Fibroblast of mammary gland (primary cell): Measurements from ENCODE around the gene RBMS2.
A peak's percentile ranks its signal among the peaks of the same experiment; 100 is the strongest.

Source experiments
- DNase-seq: peaks from one replicate; pipeline ENCODE4 v3.0.0-alpha.2; 2010; ENCODE audit warnings: low read depth
- H3K4me3 ChIP-seq: 2 replicates; pipeline ENCODE4 v1.5.1; 2011; ENCODE audit warnings: low read depth, mild to moderate bottlenecking, low read length, moderate library complexity; ENCODE audit not compliant: control insufficient read depth
- CTCF ChIP-seq: conservative IDR thresholded peaks from 2 replicates; pipeline ENCODE4 v1.5.1; 2011; ENCODE audit warnings: low read depth, low read length, inconsistent platforms; ENCODE audit not compliant: control insufficient read depth, insufficient read depth

Gene RBMS2

GRCh38 chr12:56520506-56520905, 1.1 kb upstream of the RBMS2 start:
- no peak for TF ChIP-seq CTCF
- no peak overlapping the region for H3K4me3 ChIP-seq
- peak; percentile 26 for DNase-seq

GRCh38 chr12:56521209-56521589, 421 bp upstream of the RBMS2 start:
- TF ChIP-seq CTCF = no peak
- peak overlapping the region; percentile 74 for H3K4me3 ChIP-seq
- peak; percentile 17 for DNase-seq

- TF ChIP-seq CTCF = no peak
- DNase-seq = no peak
- peak overlapping the region; percentile 74 for H3K4me3 ChIP-seq
Observed at GRCh38 chr12:56522411-56523193, 982 bp downstream of the RBMS2 start.

- DNase-seq = no peak
- no peak overlapping the region for H3K4me3 ChIP-seq
- no peak for TF ChIP-seq CTCF
Observed at GRCh38 chr12:56528846-56529245, 7.2 kb downstream of the RBMS2 start.

GRCh38 chr12:56529656-56530055, 8.0 kb downstream of the RBMS2 start:
- DNase-seq = peak; percentile 30
- no peak for TF ChIP-seq CTCF

GRCh38 chr12:56530390-56531055, 8.9 kb downstream of the RBMS2 start:
- H3K4me3 ChIP-seq = no peak overlapping the region
- no peak for DNase-seq
- no peak for TF ChIP-seq CTCF

More at GRCh38 chr12:56529656-56530055, 8.0 kb downstream of the RBMS2 start:
- H3K4me3 ChIP-seq = no peak overlapping the region

- no peak for DNase-seq
- no peak overlapping the region for H3K4me3 ChIP-seq
- no peak for TF ChIP-seq CTCF
Observed at GRCh38 chr12:56537546-56537945, 15.9 kb downstream of the RBMS2 start.
